Keratinocyte (primary cell): ENCODE measurements around the gene CD200R1. TPM values are rescaled to one million over a fixed set of nuclear protein-coding genes. Genes with fewer than 3 reads are reported as not detected.

ENCODE experiments used
- DNase-seq: peaks from one replicate; pipeline ENCODE4 v3.0.0-alpha.2; 2011; ENCODE audit warnings: low read depth, missing footprints, low spot score
- FAIRE-seq: peaks from 2 replicates; lab custom pipeline; 2011; peaks lifted over from hg19 to GRCh38; lab: Jason Lieb, UNC
- H2AFZ ChIP-seq: 2 replicates; pipeline ENCODE4 v1.6.0; 2012; ENCODE audit warnings: low read length, control low read depth, inconsistent platforms; ENCODE audit not compliant: control insufficient read depth
- H3K27ac ChIP-seq: 2 replicates; pipeline ENCODE4 v1.5.1; 2011; ENCODE audit warnings: low read length; ENCODE audit not compliant: control insufficient read depth, insufficient read depth
- H3K27me3 ChIP-seq: 3 replicates; pipeline ENCODE4 v1.6.0; 2011; ENCODE audit warnings: low read length; ENCODE audit not compliant: control insufficient read depth, insufficient read depth; ENCODE audit errors: extremely low read depth
- H3K36me3 ChIP-seq, 2 experiments: 2 replicates in 1 of 2; 3 replicates in 1 of 2; pipeline ENCODE4 v1.5.1; 2011; ENCODE audit warnings: low read length in 2 of 2, mild to moderate bottlenecking in 1 of 2; ENCODE audit not compliant: control insufficient read depth in 2 of 2, insufficient read depth in 2 of 2; ENCODE audit errors: extremely low read depth in 1 of 2
- H3K4me1 ChIP-seq: 3 replicates; pipeline ENCODE4 v1.5.1; 2011; ENCODE audit warnings: low read length; ENCODE audit not compliant: control insufficient read depth, insufficient read depth; ENCODE audit errors: extremely low read depth
- H3K4me2 ChIP-seq: 3 replicates; pipeline ENCODE4 v1.6.0; 2011; ENCODE audit warnings: low read depth, low read length; ENCODE audit not compliant: control insufficient read depth, insufficient read depth; ENCODE audit errors: extremely low read depth
- H3K4me3 ChIP-seq, 3 experiments: fragments of 200-600 bp in 1 of 3; sonication (generic) in 1 of 3; 2 replicates in 2 of 3; 3 replicates in 1 of 3; pipeline ENCODE4 v1.5.1; 2011 to 2016; ENCODE audit warnings: low read length in 3 of 3, mild to moderate bottlenecking in 3 of 3, control low read depth in 2 of 3, inconsistent platforms in 1 of 3, low read depth in 1 of 3, mixed read lengths in 1 of 3, mixed run types in 1 of 3, moderate library complexity in 1 of 3; ENCODE audit not compliant: control insufficient read depth in 2 of 3, insufficient read depth in 2 of 3; ENCODE audit errors: extremely low read depth in 1 of 3
- H3K79me2 ChIP-seq: 2 replicates; pipeline ENCODE4 v1.6.0; 2012; ENCODE audit warnings: low read length; ENCODE audit not compliant: control insufficient read depth, insufficient read depth
- H3K9ac ChIP-seq: 3 replicates; pipeline ENCODE4 v1.6.0; 2011; ENCODE audit warnings: low read length; ENCODE audit not compliant: control insufficient read depth, insufficient read depth; ENCODE audit errors: extremely low read depth
- H3K9me1 ChIP-seq: 3 replicates; pipeline ENCODE4 v1.6.0; 2011; ENCODE audit warnings: low read length; ENCODE audit not compliant: control insufficient read depth, insufficient read depth; ENCODE audit errors: extremely low read depth
- H3K9me3 ChIP-seq: 2 replicates; pipeline ENCODE4 v1.5.1; 2012; ENCODE audit warnings: low read depth, low read length; ENCODE audit not compliant: control insufficient read depth
- H4K20me1 ChIP-seq: 3 replicates; pipeline ENCODE4 v1.6.0; 2011; ENCODE audit warnings: low read length; ENCODE audit not compliant: control insufficient read depth, insufficient read depth; ENCODE audit errors: extremely low read depth
- EZH2 ChIP-seq: IDR thresholded peaks from one replicate; pipeline ENCODE4 v1.6.1; 2012; ENCODE audit warnings: inconsistent platforms, mild to moderate bottlenecking, low read length, moderate library complexity
- dilution Hi-C: fragments of 300-500 bp; cut with MboI; formaldehyde crosslinking; loops from one replicate; pipeline ENCODE4 v1.7.0; 2020; ENCODE audit warnings: low sequenced_read_pairs; ENCODE audit not compliant: extremely low pct_ligation_motif_present
- polyA plus RNA-seq, 5 experiments: library from polyadenylated mRNA; depleted of rRNA in 3 of 5; stranded (reverse) in 3 of 5; stranded (forward) in 1 of 5; unstranded in 1 of 5; fragments of >200 nt; gene quantifications; 1 replicate in 1 of 5; 2 replicates in 3 of 5; 3 replicates in 1 of 5; pipeline versions ENCODE4 v1.2.1 to v1.2.3, GENCODE V29; 2011 to 2012; ENCODE audit warnings: missing spikeins in 2 of 5, low read depth in 1 of 5, low replicate concordance in 1 of 5
- TF ChIP-seq, protein P1 (sequence below), 3 experiments: IDR thresholded peaks in 1 of 3; conservative IDR thresholded peaks in 1 of 3; optimal IDR thresholded peaks in 1 of 3; 2 replicates in 2 of 3; 3 replicates in 1 of 3; pipeline versions ENCODE3 to v1.5.1; 2011; ENCODE audit warnings: low read length in 3 of 3, mild to moderate bottlenecking in 3 of 3, moderate library complexity in 2 of 3, control low read depth in 1 of 3, inconsistent platforms in 1 of 3; ENCODE audit not compliant: insufficient read depth in 2 of 3; ENCODE audit errors: extremely low read depth in 1 of 3

The CD200R1 gene
- polyA plus RNA-seq, 1 donor (not counting 4 experiments of a cell fraction or from before 2014, with no cell fraction given), result 1.6 TPM

- no peak overlapping the region for H3K4me2 ChIP-seq
- no peaks in the 10 kb centered on the region for H3K79me2 ChIP-seq
- H4K20me1 ChIP-seq, result no peaks in the 10 kb centered on the region
- FAIRE-seq (no peak), DNase-seq (no peak)
- H3K9me1 ChIP-seq, result no peaks in the 10 kb centered on the region
- H3K9ac ChIP-seq, result no peak overlapping the region
- H3K4me1 ChIP-seq, result no peaks in the 10 kb centered on the region
- H3K9me3 ChIP-seq, result no peaks in the 10 kb centered on the region
- TF ChIP-seq EZH2, result no peak
- TF ChIP-seq, protein P1, sequence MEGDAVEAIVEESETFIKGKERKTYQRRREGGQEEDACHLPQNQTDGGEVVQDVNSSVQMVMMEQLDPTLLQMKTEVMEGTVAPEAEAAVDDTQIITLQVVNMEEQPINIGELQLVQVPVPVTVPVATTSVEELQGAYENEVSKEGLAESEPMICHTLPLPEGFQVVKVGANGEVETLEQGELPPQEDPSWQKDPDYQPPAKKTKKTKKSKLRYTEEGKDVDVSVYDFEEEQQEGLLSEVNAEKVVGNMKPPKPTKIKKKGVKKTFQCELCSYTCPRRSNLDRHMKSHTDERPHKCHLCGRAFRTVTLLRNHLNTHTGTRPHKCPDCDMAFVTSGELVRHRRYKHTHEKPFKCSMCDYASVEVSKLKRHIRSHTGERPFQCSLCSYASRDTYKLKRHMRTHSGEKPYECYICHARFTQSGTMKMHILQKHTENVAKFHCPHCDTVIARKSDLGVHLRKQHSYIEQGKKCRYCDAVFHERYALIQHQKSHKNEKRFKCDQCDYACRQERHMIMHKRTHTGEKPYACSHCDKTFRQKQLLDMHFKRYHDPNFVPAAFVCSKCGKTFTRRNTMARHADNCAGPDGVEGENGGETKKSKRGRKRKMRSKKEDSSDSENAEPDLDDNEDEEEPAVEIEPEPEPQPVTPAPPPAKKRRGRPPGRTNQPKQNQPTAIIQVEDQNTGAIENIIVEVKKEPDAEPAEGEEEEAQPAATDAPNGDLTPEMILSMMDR (optimal IDR thresholded peaks at IDR 0.05 in 1 of 3, IDR thresholded peaks at IDR 0.05 in 1 of 3, conservative IDR thresholded peaks at IDR 0.05 in 1 of 3; ENCODE audit: extremely low read depth in 1 of 3, insufficient read depth in 2 of 3, low read length in 3 of 3), result no peak
- no peaks in the 10 kb centered on the region for H3K27me3 ChIP-seq
- H3K4me3 ChIP-seq, result no peak overlapping the region
- H3K27ac ChIP-seq, result no peak overlapping the region
- H2AFZ ChIP-seq, result no peak overlapping the region
- dilution Hi-C loops, result no loop called here
- no peaks in the 10 kb centered on the region for H3K36me3 ChIP-seq
These were observed 2.0 kb upstream of the CD200R1 start for GRCh38 chr3:112976953-112977352.

DNA sequence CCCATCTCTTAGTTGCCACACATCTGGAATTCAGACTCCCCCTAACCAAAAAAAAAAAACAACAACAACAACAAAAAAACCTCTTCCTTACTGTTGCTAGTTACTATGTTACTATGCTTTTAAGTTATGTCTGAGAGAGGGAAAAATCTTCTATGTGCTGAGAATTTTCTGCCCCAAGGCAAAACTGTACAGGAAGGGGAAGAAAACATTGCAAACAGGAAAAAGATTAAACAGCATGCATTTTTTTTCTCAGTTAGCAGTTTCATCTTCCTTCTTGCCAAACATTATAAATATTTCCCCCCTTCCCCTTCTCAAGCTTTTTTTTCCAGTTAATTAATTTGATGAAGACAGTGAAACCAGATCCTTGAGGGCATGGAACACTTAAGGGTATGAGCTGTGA is 1.1 kb upstream of the CD200R1 start:
- Histone ChIP-seq H3K27me3 (no peaks in the 10 kb centered on the region), H3K4me1 (no peaks in the 10 kb centered on the region), H3K79me2 (no peaks in the 10 kb centered on the region), H3K9me3 (no peaks in the 10 kb centered on the region), H3K4me3 (no peak overlapping the region), H3K36me3 (no peaks in the 10 kb centered on the region), H3K4me2 (no peak overlapping the region), H2AFZ (peak overlapping the region; percentile 45), H3K9ac (no peak overlapping the region), H4K20me1 (no peaks in the 10 kb centered on the region), H3K9me1 (no peaks in the 10 kb centered on the region), H3K27ac (no peak overlapping the region)
- no peak for DNase-seq
- peak; percentile 17 for FAIRE-seq
- dilution Hi-C loops, result no loop called here
- TF ChIP-seq, protein P1 (optimal IDR thresholded peaks at IDR 0.05 in 1 of 3, IDR thresholded peaks at IDR 0.05 in 1 of 3, conservative IDR thresholded peaks at IDR 0.05 in 1 of 3; ENCODE audit: extremely low read depth in 1 of 3, insufficient read depth in 2 of 3, low read length in 3 of 3), result no peak
- no peak for TF ChIP-seq EZH2
